ENCODE data around the gene IFI30. TPM values are rescaled to one million over a fixed set of nuclear protein-coding genes. Genes with fewer than 3 reads are reported as not detected.
A peak's percentile ranks its signal among the peaks of the same experiment; 100 is the strongest.

The IFI30 gene
- total RNA-seq, 8 experiments from 2014 or later, result 0.09 to 163 (median 3.1) TPM

- in situ Hi-C loops (cut with MboI; ENCODE audit: low pct_unique_long_range_greater_than_20kb in 2 of 9, low sequenced_read_pairs in 9 of 9, unreplicated experiment in 9 of 9), result no loop called here
- Histone ChIP-seq H3K4me1 (replicated peaks in 1 of 2) (no peaks in the 10 kb centered on the region), H3K27ac (no peak overlapping the region), H3K4me3 (no peak overlapping the region)
- ATAC-seq (replicated peaks in 6 of 8), result no peak
- 100% methylated on average over 1 of the region's 3 CpGs; no CpG with 5 or more reads in 9 of the 10 experiments for WGBS, 10 experiments
Measured at GRCh38 chr19:18143902-18144301, 29.7 kb upstream of the IFI30 start.

- no peak for ATAC-seq (replicated peaks in 6 of 8)
- no peaks in the 10 kb centered on the region for H3K4me1 ChIP-seq (replicated peaks in 1 of 2)
- H3K27ac ChIP-seq, result no peak overlapping the region
- in situ Hi-C loops (cut with MboI; ENCODE audit: low pct_unique_long_range_greater_than_20kb in 2 of 9, low sequenced_read_pairs in 9 of 9, unreplicated experiment in 9 of 9), result no loop called here
- H3K4me3 ChIP-seq, result no peak overlapping the region
- WGBS, 10 experiments, result 88 to 100% (median 100%) methylated on average over 1 to 6 of the region's 16 CpGs; no CpG with 5 or more reads in 5 of the 10 experiments
Measured at GRCh38 chr19:18144361-18144760, 29.3 kb upstream of the IFI30 start.

GRCh38 chr19:18144906-18145305 lies 28.7 kb upstream of the IFI30 start:
- in situ Hi-C loops (cut with MboI; ENCODE audit: low pct_unique_long_range_greater_than_20kb in 2 of 9, low sequenced_read_pairs in 9 of 9, unreplicated experiment in 9 of 9), result no loop called here
- no peaks in the 10 kb centered on the region for H3K4me1 ChIP-seq (replicated peaks in 1 of 2)
- H3K27ac ChIP-seq, result no peak overlapping the region
- 60 to 100% (median 100%) methylated on average over 1 of the region's 28 CpGs; no CpG with 5 or more reads in 7 of the 10 experiments for WGBS, 10 experiments
- no peak overlapping the region for H3K4me3 ChIP-seq
- ATAC-seq (replicated peaks in 6 of 8), result no peak

GRCh38 chr19:18145391-18145999 lies 28.1 kb upstream of the IFI30 start:
- no peak for ATAC-seq (replicated peaks in 6 of 8)
- 73 to 100% (median 100%) methylated on average over 2 to 4 of the region's 19 CpGs; no CpG with 5 or more reads in 7 of the 10 experiments for WGBS, 10 experiments
- Histone ChIP-seq H3K4me3 (no peak overlapping the region), H3K4me1 (replicated peaks in 1 of 2) (no peaks in the 10 kb centered on the region), H3K27ac (no peak overlapping the region)
- in situ Hi-C loops (cut with MboI; ENCODE audit: low pct_unique_long_range_greater_than_20kb in 2 of 9, low sequenced_read_pairs in 9 of 9, unreplicated experiment in 9 of 9), result no loop called here

- no peak for ATAC-seq (replicated peaks in 6 of 8)
- in situ Hi-C loops (cut with MboI; ENCODE audit: low pct_unique_long_range_greater_than_20kb in 2 of 9, low sequenced_read_pairs in 9 of 9, unreplicated experiment in 9 of 9), result no loop called here
- no peak overlapping the region for H3K27ac ChIP-seq
- no peak overlapping the region for H3K4me3 ChIP-seq
- WGBS, 10 experiments, result 87 to 100% methylated on average over 3 to 4 of the region's 13 CpGs; no CpG with 5 or more reads in 8 of the 10 experiments
- peaks cover 0 to 7% of the 10 kb centered on the region in 2 donors for H3K4me1 ChIP-seq (replicated peaks in 1 of 2)
Measured at GRCh38 chr19:18147396-18147795, 26.2 kb upstream of the IFI30 start.

- 65 to 100% (median 87%) methylated on average over 1 to 6 of the region's 16 CpGs; no CpG with 5 or more reads in 4 of the 10 experiments for WGBS, 10 experiments
- peaks cover 0 to 10% of the 10 kb centered on the region in 2 donors for H3K4me1 ChIP-seq (replicated peaks in 1 of 2)
- H3K4me3 ChIP-seq, result no peak overlapping the region
- no peak overlapping the region for H3K27ac ChIP-seq
- in situ Hi-C loops (cut with MboI; ENCODE audit: low pct_unique_long_range_greater_than_20kb in 2 of 9, low sequenced_read_pairs in 9 of 9, unreplicated experiment in 9 of 9), result no loop called here
- no peak for ATAC-seq (replicated peaks in 6 of 8)
Measured at GRCh38 chr19:18149596-18149975, 24.0 kb upstream of the IFI30 start.

GRCh38 chr19:18150776-18151624 lies 22.6 kb upstream of the IFI30 start:
- no peak overlapping the region for H3K27ac ChIP-seq
- in situ Hi-C loops (cut with MboI; ENCODE audit: low pct_unique_long_range_greater_than_20kb in 2 of 9, low sequenced_read_pairs in 9 of 9, unreplicated experiment in 9 of 9), result no loop called here
- 51 to 97% (median 83%) methylated on average over 2 to 11 of the region's 18 CpGs; no CpG with 5 or more reads in 3 of the 10 experiments for WGBS, 10 experiments
- H3K4me3 ChIP-seq, result no peak overlapping the region
- peaks cover 0 to 10% of the 10 kb centered on the region in 2 donors for H3K4me1 ChIP-seq (replicated peaks in 1 of 2)
- no peak for ATAC-seq (replicated peaks in 6 of 8)

- Histone ChIP-seq H3K4me1 (replicated peaks in 1 of 2) (peaks cover 3 to 18% of the 10 kb centered on the region in 2 donors), H3K4me3 (peak overlapping the region; percentile 32 to 90 (median 56)), H3K27ac (peak overlapping the region; percentile 91)
- WGBS, 10 experiments, result 0 to 4% (median 1%) methylated on average over 4 to 16 of the region's 22 CpGs; no CpG with 5 or more reads in 4 of the 10 experiments
- in situ Hi-C loops (cut with MboI; ENCODE audit: low pct_unique_long_range_greater_than_20kb in 2 of 9, low sequenced_read_pairs in 9 of 9, unreplicated experiment in 9 of 9), result no loop called here
- peak; percentile 43 to 73 (median 64) for ATAC-seq (replicated peaks in 6 of 8)
Measured at GRCh38 chr19:18152442-18152816, 21.2 kb upstream of the IFI30 start.

GRCh38 chr19:18152817-18153555 lies 20.6 kb upstream of the IFI30 start, which contains the start of gene PIK3R2:
Gene PIK3R2, plus strand, starts transcription at chr19:18153163. Its CDS starts 2,717 bp downstream, at chr19:18155880.
- H3K4me1 ChIP-seq (replicated peaks in 1 of 2), result peaks cover 8 to 21% of the 10 kb centered on the region in 2 donors
- peak within 1 kb of the TSS; percentile 52 to 90 (median 66) for H3K4me3 ChIP-seq
- 0% methylated on average over 1 to 4 of the region's 86 CpGs; no CpG with 5 or more reads in 8 of the 10 experiments for WGBS, 10 experiments
- in situ Hi-C loops (cut with MboI; ENCODE audit: low pct_unique_long_range_greater_than_20kb in 2 of 9, low sequenced_read_pairs in 9 of 9, unreplicated experiment in 9 of 9), result no loop called here
- H3K27ac ChIP-seq, result peak within 1 kb of the TSS; percentile 91
- peak; percentile 77 to 89 (median 86) for ATAC-seq (replicated peaks in 6 of 8)

- peak overlapping the region; percentile 52 to 90 (median 66) for H3K4me3 ChIP-seq
- in situ Hi-C loops (cut with MboI; ENCODE audit: low pct_unique_long_range_greater_than_20kb in 2 of 9, low sequenced_read_pairs in 9 of 9, unreplicated experiment in 9 of 9), result no loop called here
- WGBS, 10 experiments, result 0 to 2% (median 0%) methylated on average over 1 to 11 of the region's 38 CpGs; no CpG with 5 or more reads in 6 of the 10 experiments
- H3K27ac ChIP-seq, result peak overlapping the region; percentile 71 to 82
- ATAC-seq (replicated peaks in 6 of 8), result peak in 1 of 8 experiments; percentile 1
- H3K4me1 ChIP-seq (replicated peaks in 1 of 2), result peaks cover 13 to 25% of the 10 kb centered on the region in 2 donors
Measured at GRCh38 chr19:18153556-18154134, 20.0 kb upstream of the IFI30 start.

GRCh38 chr19:18155095-18156087 lies 18.2 kb upstream of the IFI30 start:
- Histone ChIP-seq H3K27ac (no peak overlapping the region), H3K4me3 (no peak overlapping the region), H3K4me1 (replicated peaks in 1 of 2) (peaks cover 13 to 25% of the 10 kb centered on the region in 2 donors)
- 86 to 100% (median 100%) methylated on average over 1 to 21 of the region's 43 CpGs; no CpG with 5 or more reads in 5 of the 10 experiments for whole genome bisulfite sequencing, 10 experiments
- in situ Hi-C loops (cut with MboI; ENCODE audit: low pct_unique_long_range_greater_than_20kb in 2 of 9, low sequenced_read_pairs in 9 of 9, unreplicated experiment in 9 of 9), result no loop called here
- ATAC-seq (replicated peaks in 6 of 8), result no peak

All from motor neuron (in vitro differentiated cells).